ENCODE measurements around the gene TMPRSS13.

- TF ChIP-seq POLR2A (IDR thresholded peaks at IDR 0.05; ENCODE audit: low read length), result no peak
- TF ChIP-seq CEBPB (IDR thresholded peaks at IDR 0.05), result no peak
- TF ChIP-seq MAX (IDR thresholded peaks at IDR 0.05), result no peak
- no peak for TF ChIP-seq CTCF (IDR thresholded peaks at IDR 0.05)
- TF ChIP-seq RAD21 (conservative IDR thresholded peaks at IDR 0.05 in 1 of 2, IDR thresholded peaks at IDR 0.05 in 1 of 2), result no peak
- TF ChIP-seq CBX2 (IDR thresholded peaks at IDR 0.05; ENCODE audit: borderline replicate concordance, low read depth), result no peak
- TF ChIP-seq RNF2 (IDR thresholded peaks at IDR 0.05; ENCODE audit: borderline replicate concordance, low read depth), result no peak
- TF ChIP-seq MAZ (IDR thresholded peaks at IDR 0.05; ENCODE audit: borderline replicate concordance, low read depth, low read length), result no peak
- TF ChIP-seq RCOR1 (IDR thresholded peaks at IDR 0.05; ENCODE audit: low read depth, low read length), result no peak
- no peak for TF ChIP-seq SREBF2 (IDR thresholded peaks at IDR 0.05)
- no peak for TF ChIP-seq CHD2 (IDR thresholded peaks at IDR 0.05; ENCODE audit: low read length, partially characterized antibody)
- no peak for TF ChIP-seq RFX5 (IDR thresholded peaks at IDR 0.05)
Measured at GRCh38 chr11:117911694-117912093, 17.5 kb downstream of the TMPRSS13 start.

Data from A549 (cell line).